ENCODE results near the gene MRPS24. TPM values are rescaled to one million over a fixed set of nuclear protein-coding genes. Genes with fewer than 3 reads are reported as not detected.

Gene MRPS24
- total RNA-seq (2021): 116 and 118 TPM in 2 replicates
- long read RNA-seq, transcript MRPS24-203 (3 exons, 743 nt): minor isoform, 8 of 76 reads
- long read RNA-seq, transcript MRPS24-201 (4 exons, 707 nt): major isoform, 63 of 76 reads
- long read RNA-seq, partial matches to known transcripts: 1 of 76 reads
- long read RNA-seq, other reads (novel, unspliced or antisense): 0 of 76 reads

DNA sequence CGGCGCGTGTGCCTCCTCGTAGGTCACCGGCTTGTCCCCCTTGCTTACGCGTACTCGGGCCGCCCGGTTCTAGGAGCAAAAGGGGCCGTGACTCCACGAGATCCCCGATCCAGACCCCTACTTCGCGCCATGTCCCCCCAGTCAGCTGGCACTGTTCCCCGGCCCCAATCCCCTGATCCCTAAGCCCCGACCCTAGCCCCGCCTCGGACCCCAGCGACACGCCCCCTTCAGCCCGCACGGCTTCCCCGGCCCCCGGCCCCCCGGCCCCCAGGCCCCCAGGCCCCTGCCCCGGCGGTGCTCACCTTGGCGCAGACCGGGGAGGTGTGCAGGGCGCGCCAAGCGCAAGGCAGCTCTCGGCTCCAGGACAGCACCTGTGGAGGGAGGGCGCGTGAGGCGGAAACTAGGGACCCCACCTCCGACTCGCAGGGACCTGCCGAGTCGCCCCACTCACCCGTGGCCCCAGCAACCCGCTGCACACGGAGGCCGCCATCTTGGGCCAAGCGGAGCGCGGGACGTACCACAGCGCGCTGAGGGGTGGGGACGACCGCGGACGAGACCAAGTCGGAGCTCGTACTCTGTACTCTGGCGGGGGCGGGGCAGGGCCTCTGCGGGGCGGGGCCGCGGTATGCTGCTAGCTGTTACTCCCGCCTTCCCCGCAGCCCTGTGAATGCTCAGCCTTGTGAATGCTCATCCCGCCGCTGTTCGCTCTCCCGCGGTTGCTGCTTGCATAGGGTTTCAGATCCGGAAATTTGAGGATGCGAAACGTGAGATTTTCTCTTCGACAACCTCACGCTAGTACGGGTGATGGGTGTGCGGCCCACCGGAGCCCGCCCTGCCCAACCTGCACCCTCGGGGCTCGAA is at the start of gene MRPS24:
Gene MRPS24, minus strand, starts transcription at position 512 of the 861 bp plus-strand sequence. Its CDS starts 22 bp downstream, at position 490.
- no peak for TF ChIP-seq CTCF (conservative IDR thresholded peaks at IDR 0.05)
- no peak within 1 kb of the TSS for H4K5ac ChIP-seq (ENCODE audit: insufficient read length, low read depth, low read length)
- H3K79me2 ChIP-seq (ENCODE audit: insufficient read depth, low read length): no peaks in the 10 kb centered on the region
- no peak within 1 kb of the TSS for H2BK12ac ChIP-seq (ENCODE audit: insufficient read length, low read depth, low read length)
- H2AFZ ChIP-seq (ENCODE audit: low read length): no peak within 1 kb of the TSS
- H3K9ac ChIP-seq (ENCODE audit: extremely low read depth, insufficient read length, low read length): peak within 1 kb of the TSS; percentile 81
- H3K14ac ChIP-seq (ENCODE audit: insufficient read depth, low read length): peak within 1 kb of the TSS; percentile 94; the same call in 1 of the 2 replicates
- no peak within 1 kb of the TSS for H3T11ph ChIP-seq (ENCODE audit: low read length)
- peak within 1 kb of the TSS; percentile 29 for H3K4me2 ChIP-seq (ENCODE audit: insufficient read depth, insufficient read length, low read length)
- H3K4me1 Mint-ChIP-seq: peaks cover 37 to 41% of the 10 kb centered on the region in 2 experiments
- no peaks in the 10 kb centered on the region for H3K9me3 ChIP-seq (ENCODE audit: control insufficient read depth, low read depth, low read length)
- peaks cover 3% of the 10 kb centered on the region; the same call in 1 of the 2 replicates for H3K4me1 ChIP-seq (ENCODE audit: insufficient read depth, low read length)
- no peak within 1 kb of the TSS for H4K91ac ChIP-seq (ENCODE audit: insufficient read length, low read depth, low read length)
- H2BK120ac ChIP-seq (ENCODE audit: low read depth, low read length, poor library complexity, severe bottlenecking): no peak within 1 kb of the TSS
- H3K27ac ChIP-seq (ENCODE audit: insufficient read length, low read depth, low read length): no peak within 1 kb of the TSS
- H2BK20ac ChIP-seq (ENCODE audit: low read depth, low read length, poor library complexity, severe bottlenecking): no peak within 1 kb of the TSS
- peaks cover 6% of the 10 kb centered on the region for H3K23me2 ChIP-seq (ENCODE audit: insufficient read length, low read depth, low read length, poor library complexity, severe bottlenecking)
- H3K4ac ChIP-seq (ENCODE audit: low read depth, low read length): no peak within 1 kb of the TSS
- DNase-seq: peak; percentile 96
- H3K18ac ChIP-seq (ENCODE audit: insufficient read length, low read depth, low read length): peak within 1 kb of the TSS; percentile 88
- no peak within 1 kb of the TSS for H2BK5ac ChIP-seq (ENCODE audit: insufficient read length, low read length)
- no peaks in the 10 kb centered on the region for H4K20me1 ChIP-seq (ENCODE audit: control insufficient read depth, insufficient read depth, insufficient read length)
- H3K27me3 ChIP-seq (ENCODE audit: insufficient read depth, low read length): 0 out of 2 replicates have a peak, but pooled peaks cover 2% of the 10 kb centered on the region
- H2BK15ac ChIP-seq (ENCODE audit: low read depth, low read length): no peak within 1 kb of the TSS
- H3K36me3 Mint-ChIP-seq (ENCODE audit: insufficient read depth in 1 of 3, low read depth in 3 of 3): peaks cover 19 to 26% (median 25%) of the 10 kb centered on the region in 3 experiments
- peaks cover 5% of the 10 kb centered on the region; the same call in 1 of the 2 replicates for H3K27me3 Mint-ChIP-seq (ENCODE audit: low read depth)
- WGBS (ENCODE audit: extremely low coverage, insufficient read length, low lambda C conversion rate): no CpG with 5 or more reads among the region's 81 CpGs
- H3K23ac ChIP-seq (ENCODE audit: insufficient read length, low read depth, low read length): no peak within 1 kb of the TSS
- H3K4me3 Mint-ChIP-seq: peak within 1 kb of the TSS; percentile 91 to 92
- H2AK5ac ChIP-seq (ENCODE audit: insufficient read length, low read length): no peak within 1 kb of the TSS
- H3K9me3 Mint-ChIP-seq: no peaks in the 10 kb centered on the region; a peak in 1 of 5 replicates
- H3K79me1 ChIP-seq (ENCODE audit: insufficient read depth, low read depth, low read length, poor library complexity, severe bottlenecking): no peaks in the 10 kb centered on the region
- H4K8ac ChIP-seq (replicated peaks; ENCODE audit: insufficient read length, low read depth, low read length): no peak within 1 kb of the TSS
- H3K56ac ChIP-seq (ENCODE audit: insufficient read length, low read depth, low read length): no peak within 1 kb of the TSS
- H3K27ac Mint-ChIP-seq: peak within 1 kb of the TSS; percentile 56 to 91 (median 77); a peak in 4 of 7 replicates
